ENCODE measurements around the gene SMG6. TPM values are rescaled to one million over a fixed set of nuclear protein-coding genes. Genes with fewer than 3 reads are reported as not detected.

The SMG6 gene
- total and polyA plus RNA-seq, 2 of the 13 experiments (the other 11 are each of a cell fraction or from before 2014, with no cell fraction given): 4.6 to 14.6 TPM

DNA sequence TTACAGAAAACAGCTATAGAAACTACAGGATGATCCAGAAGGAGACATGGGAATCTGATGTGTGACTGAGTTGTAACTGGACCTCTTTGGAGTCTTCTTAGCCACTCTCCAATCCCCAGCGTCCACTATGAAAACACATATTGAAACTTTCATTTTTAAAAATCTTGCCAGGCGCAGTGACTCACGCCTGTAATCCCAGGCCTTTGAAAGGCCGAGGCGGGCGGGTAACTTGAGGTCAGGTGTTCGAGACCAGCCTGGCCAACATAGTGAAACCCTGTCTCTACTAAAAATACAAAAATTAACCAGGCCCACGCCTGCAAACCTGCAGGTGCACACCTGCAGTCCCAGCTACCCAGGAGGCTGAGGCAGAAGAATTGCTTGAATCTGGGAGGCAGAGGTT is 195.4 kb downstream of the SMG6 start (continued):
- no peak for TF ChIP-seq TAF1 (CRISPR knock-in tag; IDR thresholded peaks at IDR 0.05)

DNA sequence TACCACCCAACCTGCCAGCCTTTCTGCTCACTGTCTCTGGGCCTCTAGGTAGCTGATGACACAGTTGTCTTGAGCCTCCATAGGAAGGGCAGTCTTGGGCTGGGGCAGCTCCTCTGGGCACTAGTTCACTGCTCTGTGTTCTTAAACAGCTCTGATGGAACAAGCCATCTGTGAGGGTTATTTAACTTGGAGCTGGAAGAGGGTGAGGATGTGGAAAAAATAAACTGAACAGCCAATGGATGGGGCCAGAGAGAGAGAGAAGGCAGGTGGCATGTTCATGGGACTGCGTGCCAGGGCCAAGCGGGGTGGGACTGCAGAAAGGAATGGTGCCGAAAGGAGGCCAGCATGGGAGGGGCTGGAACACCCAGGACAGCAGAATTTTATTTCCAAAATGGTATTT is 196.1 kb downstream of the SMG6 start:
- no peaks in the 10 kb centered on the region for H3K27me3 ChIP-seq (ENCODE audit: control insufficient read depth in 1 of 2, insufficient read depth in 2 of 2, low read length in 2 of 2)
- no peak overlapping the region for H3K4me3 ChIP-seq (replicated peaks in 1 of 3; ENCODE audit: insufficient read depth in 1 of 3, low read depth in 2 of 3, low read length in 3 of 3)
- H3K4me2 ChIP-seq (ENCODE audit: low read depth, low read length): no peak overlapping the region
- ChIA-PET POLR2A (no interaction called here), CTCF (ENCODE audit: low intra/inter-chr PET ratio, low total read pairs) (no interaction called here)
- peaks cover 0 to 8% of the 10 kb centered on the region in 2 experiments; a peak in 2 of 5 replicates for H3K36me3 ChIP-seq (replicated peaks in 1 of 2; ENCODE audit: control insufficient read depth in 1 of 2, insufficient read depth in 2 of 2, low read length in 2 of 2)
- in situ Hi-C loops (cut with HindIII; ENCODE audit: extremely low pct_ligation_motif_present, low pct_unique_long_range_greater_than_20kb): no loop called here
- intact Hi-C loops (cut with micrococcal nuclease; ENCODE audit: unreplicated experiment): no loop called here
- no TSS peak for BruUV-seq (replicated peaks)
- no peaks in the 10 kb centered on the region for H3K9me3 ChIP-seq (ENCODE audit: low read length)
- 99% methylated on average over 3 of the region's 3 CpGs for WGBS (ENCODE audit: low lambda C conversion rate)
- H3K27ac ChIP-seq (ENCODE audit: extremely low read length, insufficient read depth, low read length): no peak overlapping the region
- no peak overlapping the region for H2AFZ ChIP-seq (ENCODE audit: low read length)
- ATAC-seq (no peak), FAIRE-seq (no peak), DNase-seq (ENCODE audit: low spot score) (no peak)
- no peaks in the 10 kb centered on the region for H3K79me2 ChIP-seq (ENCODE audit: insufficient read depth, low read length)
- peaks cover 25% of the 10 kb centered on the region for H3K4me1 ChIP-seq (ENCODE audit: insufficient read depth, low read length)
- H3K9ac ChIP-seq (ENCODE audit: insufficient read depth, low read depth, low read length): no peak overlapping the region
- H4K20me1 ChIP-seq (ENCODE audit: insufficient read depth, low read length): no peaks in the 10 kb centered on the region
- TF ChIP-seq ZKSCAN8 (CRISPR knock-in tag; IDR thresholded peaks at IDR 0.05; ENCODE audit: borderline replicate concordance) (no peak), ZNF749 (CRISPR knock-in tag; IDR thresholded peaks at IDR 0.05; ENCODE audit: borderline replicate concordance) (no peak), TOE1 (CRISPR knock-in tag; IDR thresholded peaks at IDR 0.05) (no peak), ZMYM3 (CRISPR knock-in tag; IDR thresholded peaks at IDR 0.05) (no peak), SUZ12 (IDR thresholded peaks at IDR 0.05; ENCODE audit: low read depth, low read length) (no peak), CAMTA2 (CRISPR knock-in tag; IDR thresholded peaks at IDR 0.05; ENCODE audit: borderline replicate concordance) (no peak)
- TF ChIP-seq, protein P1, sequence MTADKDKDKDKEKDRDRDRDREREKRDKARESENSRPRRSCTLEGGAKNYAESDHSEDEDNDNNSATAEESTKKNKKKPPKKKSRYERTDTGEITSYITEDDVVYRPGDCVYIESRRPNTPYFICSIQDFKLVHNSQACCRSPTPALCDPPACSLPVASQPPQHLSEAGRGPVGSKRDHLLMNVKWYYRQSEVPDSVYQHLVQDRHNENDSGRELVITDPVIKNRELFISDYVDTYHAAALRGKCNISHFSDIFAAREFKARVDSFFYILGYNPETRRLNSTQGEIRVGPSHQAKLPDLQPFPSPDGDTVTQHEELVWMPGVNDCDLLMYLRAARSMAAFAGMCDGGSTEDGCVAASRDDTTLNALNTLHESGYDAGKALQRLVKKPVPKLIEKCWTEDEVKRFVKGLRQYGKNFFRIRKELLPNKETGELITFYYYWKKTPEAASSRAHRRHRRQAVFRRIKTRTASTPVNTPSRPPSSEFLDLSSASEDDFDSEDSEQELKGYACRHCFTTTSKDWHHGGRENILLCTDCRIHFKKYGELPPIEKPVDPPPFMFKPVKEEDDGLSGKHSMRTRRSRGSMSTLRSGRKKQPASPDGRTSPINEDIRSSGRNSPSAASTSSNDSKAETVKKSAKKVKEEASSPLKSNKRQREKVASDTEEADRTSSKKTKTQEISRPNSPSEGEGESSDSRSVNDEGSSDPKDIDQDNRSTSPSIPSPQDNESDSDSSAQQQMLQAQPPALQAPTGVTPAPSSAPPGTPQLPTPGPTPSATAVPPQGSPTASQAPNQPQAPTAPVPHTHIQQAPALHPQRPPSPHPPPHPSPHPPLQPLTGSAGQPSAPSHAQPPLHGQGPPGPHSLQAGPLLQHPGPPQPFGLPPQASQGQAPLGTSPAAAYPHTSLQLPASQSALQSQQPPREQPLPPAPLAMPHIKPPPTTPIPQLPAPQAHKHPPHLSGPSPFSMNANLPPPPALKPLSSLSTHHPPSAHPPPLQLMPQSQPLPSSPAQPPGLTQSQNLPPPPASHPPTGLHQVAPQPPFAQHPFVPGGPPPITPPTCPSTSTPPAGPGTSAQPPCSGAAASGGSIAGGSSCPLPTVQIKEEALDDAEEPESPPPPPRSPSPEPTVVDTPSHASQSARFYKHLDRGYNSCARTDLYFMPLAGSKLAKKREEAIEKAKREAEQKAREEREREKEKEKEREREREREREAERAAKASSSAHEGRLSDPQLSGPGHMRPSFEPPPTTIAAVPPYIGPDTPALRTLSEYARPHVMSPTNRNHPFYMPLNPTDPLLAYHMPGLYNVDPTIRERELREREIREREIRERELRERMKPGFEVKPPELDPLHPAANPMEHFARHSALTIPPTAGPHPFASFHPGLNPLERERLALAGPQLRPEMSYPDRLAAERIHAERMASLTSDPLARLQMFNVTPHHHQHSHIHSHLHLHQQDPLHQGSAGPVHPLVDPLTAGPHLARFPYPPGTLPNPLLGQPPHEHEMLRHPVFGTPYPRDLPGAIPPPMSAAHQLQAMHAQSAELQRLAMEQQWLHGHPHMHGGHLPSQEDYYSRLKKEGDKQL (CRISPR knock-in tag; IDR thresholded peaks at IDR 0.05; ENCODE audit: low read depth): no peak
- TF ChIP-seq, protein P2, sequence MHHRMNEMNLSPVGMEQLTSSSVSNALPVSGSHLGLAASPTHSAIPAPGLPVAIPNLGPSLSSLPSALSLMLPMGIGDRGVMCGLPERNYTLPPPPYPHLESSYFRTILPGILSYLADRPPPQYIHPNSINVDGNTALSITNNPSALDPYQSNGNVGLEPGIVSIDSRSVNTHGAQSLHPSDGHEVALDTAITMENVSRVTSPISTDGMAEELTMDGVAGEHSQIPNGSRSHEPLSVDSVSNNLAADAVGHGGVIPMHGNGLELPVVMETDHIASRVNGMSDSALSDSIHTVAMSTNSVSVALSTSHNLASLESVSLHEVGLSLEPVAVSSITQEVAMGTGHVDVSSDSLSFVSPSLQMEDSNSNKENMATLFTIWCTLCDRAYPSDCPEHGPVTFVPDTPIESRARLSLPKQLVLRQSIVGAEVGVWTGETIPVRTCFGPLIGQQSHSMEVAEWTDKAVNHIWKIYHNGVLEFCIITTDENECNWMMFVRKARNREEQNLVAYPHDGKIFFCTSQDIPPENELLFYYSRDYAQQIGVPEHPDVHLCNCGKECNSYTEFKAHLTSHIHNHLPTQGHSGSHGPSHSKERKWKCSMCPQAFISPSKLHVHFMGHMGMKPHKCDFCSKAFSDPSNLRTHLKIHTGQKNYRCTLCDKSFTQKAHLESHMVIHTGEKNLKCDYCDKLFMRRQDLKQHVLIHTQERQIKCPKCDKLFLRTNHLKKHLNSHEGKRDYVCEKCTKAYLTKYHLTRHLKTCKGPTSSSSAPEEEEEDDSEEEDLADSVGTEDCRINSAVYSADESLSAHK (CRISPR knock-in tag; IDR thresholded peaks at IDR 0.05; ENCODE audit: borderline replicate concordance): no peak

Data from HepG2 (cell line).